Activated B cell treated with CpG ODN at 0.5 μM for 24 hours (primary cell): Measurements from ENCODE around the gene C17orf67. TPM values are rescaled to one million over a fixed set of nuclear protein-coding genes. Genes with fewer than 3 reads are reported as not detected.

Experiments
- ATAC-seq: fragments of 200-7000 bp; cut with Tn5 transposase; one replicate; pipeline ENCODE4 v1.10.0; 2021; ENCODE audit warnings: low read depth, mild to moderate bottlenecking, moderate library complexity
- CTCF ChIA-PET: fragments of 350-600 bp; sonication (Branson Sonifier 250); formaldehyde crosslinking; loops from one replicate; lab custom pipeline; 2021; ENCODE audit warnings: antibody characterized with exemption; lab: Charles Lee
- POLR2A ChIA-PET: fragments of 350-600 bp; sonication (Branson Sonifier 250); formaldehyde crosslinking; loops from one replicate; lab custom pipeline; 2021; ENCODE audit warnings: antibody characterized with exemption; lab: Charles Lee
- DNase-seq: peaks from one replicate; pipeline ENCODE4 v3.0.0; 2022
- H3K27ac Mint-ChIP-seq: one replicate; pipeline ENCODE4 v1.8.0; 2020; ENCODE audit warnings: mixed read lengths
- H3K27me3 Mint-ChIP-seq: one replicate; pipeline ENCODE4 v1.8.0; 2021; ENCODE audit warnings: mixed read lengths
- H3K36me3 Mint-ChIP-seq: one replicate; pipeline ENCODE4 v1.8.0; 2021; ENCODE audit warnings: low read depth, mixed read lengths
- H3K4me1 Mint-ChIP-seq: one replicate; pipeline ENCODE4 v1.8.0; 2021; ENCODE audit warnings: mixed read lengths
- H3K4me3 Mint-ChIP-seq: one replicate; pipeline ENCODE4 v1.8.0; 2020; ENCODE audit warnings: mild to moderate bottlenecking, mixed read lengths
- H3K9me3 Mint-ChIP-seq: one replicate; pipeline ENCODE4 v1.8.0; 2020; ENCODE audit warnings: mixed read lengths
- CTCF ChIP-seq: fragments of 200-600 bp; IDR thresholded peaks from one replicate; pipeline ENCODE4 v1.8.0; 2022; ENCODE audit warnings: antibody characterized with exemption, mild to moderate bottlenecking
- intact Hi-C: fragments of 100-400 bp; cut with micrococcal nuclease; formaldehyde crosslinking; loops from one replicate; pipeline ENCODE4 v1.15.1; 2024
- total RNA-seq: library from RNA; stranded (reverse); gene quantifications from 2 replicates; pipeline ENCODE4 v1.2.3, GENCODE V29; 2022

The C17orf67 gene
- total RNA-seq, 1 donor from 2014 or later: 4.0 TPM

- Mint-ChIP-seq H3K36me3 (peaks cover 30% of the 10 kb centered on the region), H3K4me1 (peaks cover 11% of the 10 kb centered on the region), H3K27ac (no peak overlapping the region), H3K4me3 (no peak overlapping the region), H3K27me3 (no peaks in the 10 kb centered on the region), H3K9me3 (no peaks in the 10 kb centered on the region)
- CTCF ChIA-PET: no interaction called here
- TF ChIP-seq CTCF: no peak
- intact Hi-C loops: no loop called here
- DNase-seq (no peak), ATAC-seq (no peak)
- POLR2A ChIA-PET: no interaction called here
Observed at GRCh38 chr17:56866076-56866475, 32.4 kb upstream of the C17orf67 start.

GRCh38 chr17:56863974-56864373 lies 30.3 kb upstream of the C17orf67 start:
- intact Hi-C loops: no loop called here
- DNase-seq: no peak
- Mint-ChIP-seq H3K4me1 (peaks cover 6% of the 10 kb centered on the region), H3K27ac (no peak overlapping the region), H3K9me3 (no peaks in the 10 kb centered on the region), H3K4me3 (no peak overlapping the region), H3K27me3 (no peaks in the 10 kb centered on the region), H3K36me3 (peaks cover 40% of the 10 kb centered on the region)
- ChIA-PET CTCF (interaction anchor here (1.0 kb wide), 1 partner anchor 42 kb away, joined by 3 read pairs; no protein-coding TSS in a partner anchor), POLR2A (no interaction called here)
- TF ChIP-seq CTCF: no peak
- no peak for ATAC-seq

GRCh38 chr17:56861899-56862298 lies 28.2 kb upstream of the C17orf67 start:
- no peaks in the 10 kb centered on the region for H3K27me3 Mint-ChIP-seq
- peaks cover 52% of the 10 kb centered on the region for H3K36me3 Mint-ChIP-seq
- DNase-seq (no peak), ATAC-seq (no peak)
- H3K9me3 Mint-ChIP-seq: no peaks in the 10 kb centered on the region
- H3K4me3 Mint-ChIP-seq: no peak overlapping the region
- H3K27ac Mint-ChIP-seq: no peak overlapping the region
- ChIA-PET CTCF (no interaction called here), POLR2A (no interaction called here)
- peaks cover 6% of the 10 kb centered on the region for H3K4me1 Mint-ChIP-seq
- no peak for TF ChIP-seq CTCF
- intact Hi-C loops: no loop called here

- peaks cover 3% of the 10 kb centered on the region for H3K4me1 Mint-ChIP-seq
- no peak for DNase-seq
- intact Hi-C loops: no loop called here
- H3K4me3 Mint-ChIP-seq: no peak overlapping the region
- CTCF ChIA-PET: no interaction called here
- ATAC-seq: no peak
- no peak for TF ChIP-seq CTCF
- H3K27ac Mint-ChIP-seq: no peak overlapping the region
- POLR2A ChIA-PET: no interaction called here
- peaks cover 62% of the 10 kb centered on the region for H3K36me3 Mint-ChIP-seq
- H3K9me3 Mint-ChIP-seq: no peaks in the 10 kb centered on the region
- H3K27me3 Mint-ChIP-seq: no peaks in the 10 kb centered on the region
Observed at GRCh38 chr17:56851008-56851407, 17.3 kb upstream of the C17orf67 start.

- POLR2A ChIA-PET: no interaction called here
- peaks cover 61% of the 10 kb centered on the region for H3K36me3 Mint-ChIP-seq
- intact Hi-C loops: no loop called here
Observed at GRCh38 chr17:56850591-56850990, 16.9 kb upstream of the C17orf67 start.

More at GRCh38 chr17:56850591-56850990, 16.9 kb upstream of the C17orf67 start:
- no peak for DNase-seq
- Mint-ChIP-seq H3K9me3 (no peaks in the 10 kb centered on the region), H3K4me3 (no peak overlapping the region), H3K4me1 (peaks cover 4% of the 10 kb centered on the region), H3K27me3 (no peaks in the 10 kb centered on the region), H3K27ac (no peak overlapping the region)
- TF ChIP-seq CTCF: no peak
- ATAC-seq: no peak
- CTCF ChIA-PET: no interaction called here
